ENCODE results near the gene ALOX12B. TPM values are rescaled to one million over a fixed set of nuclear protein-coding genes. Genes with fewer than 3 reads are reported as not detected.

The ALOX12B gene
- polyA plus RNA-seq, 2 of the 4 experiments (the other 2 are of a cell fraction), result 0.63 to 1.0 TPM

- Histone ChIP-seq H3K9me3 (no peaks in the 10 kb centered on the region), H3K4me3 (no peak overlapping the region), H3K4me2 (no peak overlapping the region), H3K4me1 (peaks cover 10% of the 10 kb centered on the region), H3K27ac (no peak overlapping the region)
- POLR2A ChIA-PET, result no interaction called here
- CTCF ChIA-PET, result interaction anchor here (0.7 to 27.4 kb wide), 7 partner anchors 4 to 212 kb away, joined by 3 to 1490 read pairs (median 444); partner anchors contain the start of genes ALOX12B and ALOXE3
- ATAC-seq, result no peak
- 73% methylated on average over 6 of the region's 6 CpGs for WGBS (ENCODE audit: missing lambda C conversion rate)
- no peak for FAIRE-seq
- no peak for TF ChIP-seq CTCF (IDR thresholded peaks at IDR 0.05)
- peak; percentile 1; the same call in 1 of the 2 replicates for TF ChIP-seq POLR2A (IDR thresholded peaks at IDR 0.05; ENCODE audit: low read length)
- DNase-seq (ENCODE audit: low read depth in 1 of 2, low spot score in 1 of 2), result no peak
Measured at GRCh38 chr17:8084250-8084649, 3.3 kb downstream of the ALOX12B start.

GRCh38 chr17:8082292-8082691 lies 5.2 kb downstream of the ALOX12B start:
- H3K9me3 ChIP-seq, result no peaks in the 10 kb centered on the region
- ChIA-PET POLR2A (no interaction called here), CTCF (interaction anchor here (1.9 to 27.4 kb wide), 5 partner anchors 5 to 219 kb away, joined by 5 to 1490 read pairs (median 444); partner anchors contain the start of genes ALOX12B and ALOXE3)
- TF ChIP-seq RCOR1 (IDR thresholded peaks at IDR 0.05; ENCODE audit: low read depth, low read length), result no peak
- TF ChIP-seq PHF8 (IDR thresholded peaks at IDR 0.05; ENCODE audit: borderline replicate concordance, low read depth), result no peak
- TF ChIP-seq RARB (CRISPR knock-in tag; IDR thresholded peaks at IDR 0.05), result no peak
- no peak for TF ChIP-seq SMC3 (IDR thresholded peaks at IDR 0.05)
- TF ChIP-seq CBX2 (IDR thresholded peaks at IDR 0.05; ENCODE audit: borderline replicate concordance, low read depth), result no peak
- peaks cover 10% of the 10 kb centered on the region for H3K4me1 ChIP-seq
- H3K4me2 ChIP-seq, result no peak overlapping the region
- no peak overlapping the region for H3K27ac ChIP-seq
- no peak overlapping the region for H3K4me3 ChIP-seq
- no peak for ATAC-seq
- no peak for DNase-seq (ENCODE audit: low read depth in 1 of 2, low spot score in 1 of 2)
- 93% methylated on average over 10 of the region's 10 CpGs for WGBS (ENCODE audit: missing lambda C conversion rate)
- no peak for FAIRE-seq

- no peak overlapping the region for H3K4me2 ChIP-seq
- 78% methylated on average over 3 of the region's 3 CpGs for WGBS (ENCODE audit: missing lambda C conversion rate)
- FAIRE-seq, result peak; percentile 43
- ATAC-seq, result no peak
- H3K27ac ChIP-seq, result no peak overlapping the region
- H3K4me1 ChIP-seq, result peaks cover 10% of the 10 kb centered on the region
- no peak for DNase-seq (ENCODE audit: low read depth in 1 of 2, low spot score in 1 of 2)
- H3K9me3 ChIP-seq, result no peaks in the 10 kb centered on the region
- H3K4me3 ChIP-seq, result no peak overlapping the region
- POLR2A ChIA-PET, result no interaction called here
- CTCF ChIA-PET, result interaction anchor here (13.6 to 27.4 kb wide), 4 partner anchors 5 to 27 kb away, joined by 444 to 1490 read pairs (median 563); partner anchors contain the start of genes ALOX12B and ALOXE3
- TF ChIP-seq TFCP2L1 (CRISPR knock-in tag; IDR thresholded peaks at IDR 0.05), result no peak
- TF ChIP-seq CBX8 (IDR thresholded peaks at IDR 0.05), result no peak
- no peak for TF ChIP-seq EP300 (IDR thresholded peaks at IDR 0.05)
- TF ChIP-seq HES2 (IDR thresholded peaks at IDR 0.05), result no peak
- TF ChIP-seq HOXB5 (CRISPR knock-in tag; IDR thresholded peaks at IDR 0.05), result no peak
- TF ChIP-seq ZC3H11A (IDR thresholded peaks at IDR 0.05), result no peak
- no peak for TF ChIP-seq EHMT2 (IDR thresholded peaks at IDR 0.05; ENCODE audit: low read depth)
- no peak for TF ChIP-seq PHF8 (IDR thresholded peaks at IDR 0.05; ENCODE audit: borderline replicate concordance, low read depth)
Measured at GRCh38 chr17:8081876-8082275, 5.6 kb downstream of the ALOX12B start.

- Histone ChIP-seq H3K4me2 (peak overlapping the region; percentile 85; the same call in 2 of the 3 replicates), H3K4me1 (peaks cover 10% of the 10 kb centered on the region), H3K9me3 (no peaks in the 10 kb centered on the region), H3K4me3 (no peak overlapping the region), H3K27ac (no peak overlapping the region)
- FAIRE-seq (no peak), ATAC-seq (no peak), DNase-seq (ENCODE audit: low read depth in 1 of 2, low spot score in 1 of 2) (no peak)
- 87% methylated on average over 16 of the region's 17 CpGs for WGBS (ENCODE audit: missing lambda C conversion rate)
- POLR2A ChIA-PET, result no interaction called here
- TF ChIP-seq ZNF302 (CRISPR knock-in tag; IDR thresholded peaks at IDR 0.05) (no peak), EHMT2 (IDR thresholded peaks at IDR 0.05; ENCODE audit: low read depth) (no peak), HEYL (CRISPR knock-in tag; IDR thresholded peaks at IDR 0.05) (no peak), HDAC2 (IDR thresholded peaks at IDR 0.05) (no peak), RARB (CRISPR knock-in tag; IDR thresholded peaks at IDR 0.05) (no peak), RFX5 (IDR thresholded peaks at IDR 0.05) (no peak)
- CTCF ChIA-PET, result interaction anchor here (0.7 to 27.4 kb wide), 10 partner anchors 8 to 365 kb away, joined by 3 to 1490 read pairs (median 4); partner anchors contain the start of genes ALOX12B and ALOXE3
Measured at GRCh38 chr17:8080799-8081219, 6.7 kb downstream of the ALOX12B start.
